ENCODE measurements around the gene CHSY3.

Gene CHSY3

GRCh38 chr5:130159968-130160367 is 255.7 kb downstream of the CHSY3 start:
- Histone ChIP-seq H3K27ac (ENCODE audit: low read depth, low read length) (no peak overlapping the region), H3K4me1 (ENCODE audit: control insufficient read depth in 1 of 2, insufficient read depth in 2 of 2, low read length in 2 of 2) (no peaks in the 10 kb centered on the region), H3K9ac (ENCODE audit: low read depth in 1 of 2, low read length in 2 of 2) (no peak overlapping the region), H3K9me3 (ENCODE audit: control insufficient read depth in 1 of 2, low read length in 2 of 2) (no peaks in the 10 kb centered on the region), H3K4me3 (ENCODE audit: low read depth in 1 of 2, low read length in 2 of 2) (no peak overlapping the region), H3K36me3 (ENCODE audit: control insufficient read depth in 1 of 2, insufficient read depth in 2 of 2, low read length in 2 of 2) (no peaks in the 10 kb centered on the region), H3K27me3 (ENCODE audit: control insufficient read depth in 1 of 2, insufficient read depth in 2 of 2, low read length in 2 of 2) (no peaks in the 10 kb centered on the region)

- Histone ChIP-seq H3K4me3 (ENCODE audit: low read depth in 1 of 2, low read length in 2 of 2) (no peak overlapping the region), H3K4me1 (ENCODE audit: control insufficient read depth in 1 of 2, insufficient read depth in 2 of 2, low read length in 2 of 2) (no peaks in the 10 kb centered on the region), H3K9me3 (ENCODE audit: control insufficient read depth in 1 of 2, low read length in 2 of 2) (no peaks in the 10 kb centered on the region), H3K27ac (ENCODE audit: low read depth, low read length) (no peak overlapping the region), H3K36me3 (ENCODE audit: control insufficient read depth in 1 of 2, insufficient read depth in 2 of 2, low read length in 2 of 2) (no peaks in the 10 kb centered on the region), H3K9ac (ENCODE audit: low read depth in 1 of 2, low read length in 2 of 2) (no peak overlapping the region), H3K27me3 (ENCODE audit: control insufficient read depth in 1 of 2, insufficient read depth in 2 of 2, low read length in 2 of 2) (no peaks in the 10 kb centered on the region)
Observed at GRCh38 chr5:130164966-130165365, 260.7 kb downstream of the CHSY3 start.

GRCh38 chr5:130166839-130167490 is 262.7 kb downstream of the CHSY3 start:
- H3K4me3 ChIP-seq (ENCODE audit: low read depth in 1 of 2, low read length in 2 of 2): no peak overlapping the region
- H3K36me3 ChIP-seq (ENCODE audit: control insufficient read depth in 1 of 2, insufficient read depth in 2 of 2, low read length in 2 of 2): no peaks in the 10 kb centered on the region
- H3K9me3 ChIP-seq (ENCODE audit: control insufficient read depth in 1 of 2, low read length in 2 of 2): no peaks in the 10 kb centered on the region
- no peak overlapping the region for H3K27ac ChIP-seq (ENCODE audit: low read depth, low read length)
- H3K4me1 ChIP-seq (ENCODE audit: control insufficient read depth in 1 of 2, insufficient read depth in 2 of 2, low read length in 2 of 2): no peaks in the 10 kb centered on the region
- H3K27me3 ChIP-seq (ENCODE audit: control insufficient read depth in 1 of 2, insufficient read depth in 2 of 2, low read length in 2 of 2): no peaks in the 10 kb centered on the region
- H3K9ac ChIP-seq (ENCODE audit: low read depth in 1 of 2, low read length in 2 of 2): no peak overlapping the region

- Histone ChIP-seq H3K27me3 (ENCODE audit: control insufficient read depth in 1 of 2, insufficient read depth in 2 of 2, low read length in 2 of 2) (no peaks in the 10 kb centered on the region), H3K9ac (ENCODE audit: low read depth in 1 of 2, low read length in 2 of 2) (no peak overlapping the region), H3K4me1 (ENCODE audit: control insufficient read depth in 1 of 2, insufficient read depth in 2 of 2, low read length in 2 of 2) (no peaks in the 10 kb centered on the region), H3K27ac (ENCODE audit: low read depth, low read length) (no peak overlapping the region), H3K36me3 (ENCODE audit: control insufficient read depth in 1 of 2, insufficient read depth in 2 of 2, low read length in 2 of 2) (no peaks in the 10 kb centered on the region), H3K4me3 (ENCODE audit: low read depth in 1 of 2, low read length in 2 of 2) (no peak overlapping the region), H3K9me3 (ENCODE audit: control insufficient read depth in 1 of 2, low read length in 2 of 2) (no peaks in the 10 kb centered on the region)
Observed at GRCh38 chr5:130168211-130168610, 263.9 kb downstream of the CHSY3 start.

GRCh38 chr5:130171699-130172098 is 267.4 kb downstream of the CHSY3 start:
- Histone ChIP-seq H3K4me1 (ENCODE audit: control insufficient read depth in 1 of 2, insufficient read depth in 2 of 2, low read length in 2 of 2) (no peaks in the 10 kb centered on the region), H3K4me3 (ENCODE audit: low read depth in 1 of 2, low read length in 2 of 2) (no peak overlapping the region), H3K9ac (ENCODE audit: low read depth in 1 of 2, low read length in 2 of 2) (no peak overlapping the region), H3K9me3 (ENCODE audit: control insufficient read depth in 1 of 2, low read length in 2 of 2) (no peaks in the 10 kb centered on the region), H3K27me3 (ENCODE audit: control insufficient read depth in 1 of 2, insufficient read depth in 2 of 2, low read length in 2 of 2) (no peaks in the 10 kb centered on the region), H3K27ac (ENCODE audit: low read depth, low read length) (no peak overlapping the region), H3K36me3 (ENCODE audit: control insufficient read depth in 1 of 2, insufficient read depth in 2 of 2, low read length in 2 of 2) (no peaks in the 10 kb centered on the region)

GRCh38 chr5:130183115-130183514 is 278.9 kb downstream of the CHSY3 start:
- no peak overlapping the region for H3K4me3 ChIP-seq (ENCODE audit: low read depth in 1 of 2, low read length in 2 of 2)
- no peaks in the 10 kb centered on the region for H3K9me3 ChIP-seq (ENCODE audit: control insufficient read depth in 1 of 2, low read length in 2 of 2)
- H3K4me1 ChIP-seq (ENCODE audit: control insufficient read depth in 1 of 2, insufficient read depth in 2 of 2, low read length in 2 of 2): no peaks in the 10 kb centered on the region
- no peaks in the 10 kb centered on the region for H3K27me3 ChIP-seq (ENCODE audit: control insufficient read depth in 1 of 2, insufficient read depth in 2 of 2, low read length in 2 of 2)
- no peak overlapping the region for H3K9ac ChIP-seq (ENCODE audit: low read depth in 1 of 2, low read length in 2 of 2)
- H3K27ac ChIP-seq (ENCODE audit: low read depth, low read length): no peak overlapping the region
- H3K36me3 ChIP-seq (ENCODE audit: control insufficient read depth in 1 of 2, insufficient read depth in 2 of 2, low read length in 2 of 2): no peaks in the 10 kb centered on the region

- Histone ChIP-seq H3K27me3 (ENCODE audit: control insufficient read depth in 1 of 2, insufficient read depth in 2 of 2, low read length in 2 of 2) (no peaks in the 10 kb centered on the region), H3K36me3 (ENCODE audit: control insufficient read depth in 1 of 2, insufficient read depth in 2 of 2, low read length in 2 of 2) (no peaks in the 10 kb centered on the region), H3K9me3 (ENCODE audit: control insufficient read depth in 1 of 2, low read length in 2 of 2) (no peaks in the 10 kb centered on the region), H3K4me3 (ENCODE audit: low read depth in 1 of 2, low read length in 2 of 2) (no peak overlapping the region), H3K9ac (ENCODE audit: low read depth in 1 of 2, low read length in 2 of 2) (no peak overlapping the region), H3K27ac (ENCODE audit: low read depth, low read length) (no peak overlapping the region), H3K4me1 (ENCODE audit: control insufficient read depth in 1 of 2, insufficient read depth in 2 of 2, low read length in 2 of 2) (no peaks in the 10 kb centered on the region)
Observed at GRCh38 chr5:130189961-130190360, 285.7 kb downstream of the CHSY3 start.

GRCh38 chr5:130198927-130199326 is 294.7 kb downstream of the CHSY3 start:
- no peaks in the 10 kb centered on the region for H3K27me3 ChIP-seq (ENCODE audit: control insufficient read depth in 1 of 2, insufficient read depth in 2 of 2, low read length in 2 of 2)
- peaks cover 0 to 7% of the 10 kb centered on the region in 2 donors for H3K9me3 ChIP-seq (ENCODE audit: control insufficient read depth in 1 of 2, low read length in 2 of 2)
- no peak overlapping the region for H3K27ac ChIP-seq (ENCODE audit: low read depth, low read length)
- H3K4me3 ChIP-seq (ENCODE audit: low read depth in 1 of 2, low read length in 2 of 2): no peak overlapping the region
- H3K9ac ChIP-seq (ENCODE audit: low read depth in 1 of 2, low read length in 2 of 2): no peak overlapping the region
- no peaks in the 10 kb centered on the region for H3K4me1 ChIP-seq (ENCODE audit: control insufficient read depth in 1 of 2, insufficient read depth in 2 of 2, low read length in 2 of 2)
- no peaks in the 10 kb centered on the region for H3K36me3 ChIP-seq (ENCODE audit: control insufficient read depth in 1 of 2, insufficient read depth in 2 of 2, low read length in 2 of 2)

- Histone ChIP-seq H3K4me3 (ENCODE audit: low read depth in 1 of 2, low read length in 2 of 2) (no peak overlapping the region), H3K9ac (ENCODE audit: low read depth in 1 of 2, low read length in 2 of 2) (no peak overlapping the region), H3K4me1 (ENCODE audit: control insufficient read depth in 1 of 2, insufficient read depth in 2 of 2, low read length in 2 of 2) (no peaks in the 10 kb centered on the region), H3K36me3 (ENCODE audit: control insufficient read depth in 1 of 2, insufficient read depth in 2 of 2, low read length in 2 of 2) (no peaks in the 10 kb centered on the region), H3K27ac (ENCODE audit: low read depth, low read length) (no peak overlapping the region), H3K27me3 (ENCODE audit: control insufficient read depth in 1 of 2, insufficient read depth in 2 of 2, low read length in 2 of 2) (no peaks in the 10 kb centered on the region), H3K9me3 (ENCODE audit: control insufficient read depth in 1 of 2, low read length in 2 of 2) (peaks cover 0 to 5% of the 10 kb centered on the region in 2 donors)
Observed at GRCh38 chr5:130206686-130207085, 302.4 kb downstream of the CHSY3 start.

- no peaks in the 10 kb centered on the region for H3K27me3 ChIP-seq (ENCODE audit: control insufficient read depth in 1 of 2, insufficient read depth in 2 of 2, low read length in 2 of 2)
- no peaks in the 10 kb centered on the region for H3K4me1 ChIP-seq (ENCODE audit: control insufficient read depth in 1 of 2, insufficient read depth in 2 of 2, low read length in 2 of 2)
- no peak overlapping the region for H3K27ac ChIP-seq (ENCODE audit: low read depth, low read length)
- H3K36me3 ChIP-seq (ENCODE audit: control insufficient read depth in 1 of 2, insufficient read depth in 2 of 2, low read length in 2 of 2): no peaks in the 10 kb centered on the region
- no peaks in the 10 kb centered on the region for H3K9me3 ChIP-seq (ENCODE audit: control insufficient read depth in 1 of 2, low read length in 2 of 2)
- no peak overlapping the region for H3K9ac ChIP-seq (ENCODE audit: low read depth in 1 of 2, low read length in 2 of 2)
- no peak overlapping the region for H3K4me3 ChIP-seq (ENCODE audit: low read depth in 1 of 2, low read length in 2 of 2)
Observed at GRCh38 chr5:130213607-130214006, 309.3 kb downstream of the CHSY3 start.

- no peaks in the 10 kb centered on the region for H3K27me3 ChIP-seq (ENCODE audit: control insufficient read depth in 1 of 2, insufficient read depth in 2 of 2, low read length in 2 of 2)
- H3K36me3 ChIP-seq (ENCODE audit: control insufficient read depth in 1 of 2, insufficient read depth in 2 of 2, low read length in 2 of 2): no peaks in the 10 kb centered on the region
- no peaks in the 10 kb centered on the region for H3K9me3 ChIP-seq (ENCODE audit: control insufficient read depth in 1 of 2, low read length in 2 of 2)
- H3K4me1 ChIP-seq (ENCODE audit: control insufficient read depth in 1 of 2, insufficient read depth in 2 of 2, low read length in 2 of 2): no peaks in the 10 kb centered on the region
- H3K4me3 ChIP-seq (ENCODE audit: low read depth in 1 of 2, low read length in 2 of 2): no peak overlapping the region
- H3K27ac ChIP-seq (ENCODE audit: low read depth, low read length): no peak overlapping the region
- H3K9ac ChIP-seq (ENCODE audit: low read depth in 1 of 2, low read length in 2 of 2): no peak overlapping the region
Observed at GRCh38 chr5:130216286-130216685, 312.0 kb downstream of the CHSY3 start.

All from duodenal mucosa (tissue), 2 donors.